RWPE2 (cell line): ENCODE data around the gene MCM8.

Source experiments
- ATAC-seq: fragments of 200-7000 bp; cut with Tn5 transposase; 3 replicates; pipeline ENCODE4 v1.9.1; 2021; ENCODE audit warnings: low read depth
- DNase-seq: peaks from one replicate; pipeline ENCODE4 v3.0.0-alpha.2; 2020; ENCODE audit warnings: low spot score
- H3K27ac ChIP-seq: fragments of 450-650 bp; 2 replicates; pipeline ENCODE4 v1.5.1; 2017; ENCODE audit warnings: mild to moderate bottlenecking; ENCODE audit not compliant: poor library complexity, severe bottlenecking
- H3K27me3 ChIP-seq: fragments of 250-450 bp; sonication (Bioruptor Pico); 2 replicates; pipeline ENCODE4 v1.5.1; 2021; ENCODE audit warnings: mild to moderate bottlenecking, moderate library complexity; ENCODE audit not compliant: insufficient read depth, poor library complexity, severe bottlenecking
- H3K36me3 ChIP-seq: fragments of 250-450 bp; sonication (Bioruptor Pico); 2 replicates; pipeline ENCODE4 v1.5.1; 2020; ENCODE audit warnings: low read depth, mild to moderate bottlenecking, moderate library complexity
- H3K4me1 ChIP-seq: fragments of 250-450 bp; sonication (Bioruptor Pico); 2 replicates; pipeline ENCODE4 v1.5.1; 2021; ENCODE audit warnings: mild to moderate bottlenecking, moderate library complexity; ENCODE audit not compliant: insufficient read depth, poor library complexity, severe bottlenecking
- H3K4me3 ChIP-seq: fragments of 250-450 bp; sonication (Bioruptor Pico); 2 replicates; pipeline ENCODE4 v1.5.1; 2021; ENCODE audit warnings: mild to moderate bottlenecking, moderate library complexity; ENCODE audit not compliant: severe bottlenecking
- H3K9me3 ChIP-seq: fragments of 250-450 bp; sonication (Bioruptor Pico); 2 replicates; pipeline ENCODE4 v1.5.1; 2021; ENCODE audit warnings: mild to moderate bottlenecking, moderate library complexity; ENCODE audit not compliant: severe bottlenecking
- TF ChIP-seq, protein P1 (sequence below): fragments of 450-650 bp; IDR thresholded peaks from one replicate; pipeline ENCODE4 v1.5.1; 2017; ENCODE audit warnings: mild to moderate bottlenecking, moderate library complexity; ENCODE audit not compliant: poor library complexity, severe bottlenecking

Gene MCM8

DNA sequence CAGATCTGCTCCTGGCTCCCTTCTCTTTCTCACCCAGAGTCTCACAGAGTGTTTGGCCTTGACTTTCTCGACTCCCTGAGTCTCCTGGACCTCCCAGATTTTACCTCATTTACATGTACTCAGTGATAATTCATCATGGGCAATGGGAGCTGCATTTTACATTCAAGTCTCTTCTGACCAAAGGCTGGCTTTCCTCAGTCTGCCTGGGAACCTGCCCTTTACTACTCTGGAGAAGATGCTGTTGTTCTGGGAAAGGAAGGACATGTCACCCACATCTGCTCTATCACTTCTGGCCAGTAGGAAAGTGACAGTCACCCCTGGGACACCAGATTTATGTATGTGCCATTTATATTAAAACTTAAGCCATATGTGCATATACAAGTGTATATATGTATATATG, 96.0 kb downstream of the MCM8 start:
- Histone ChIP-seq H3K36me3 (no peaks in the 10 kb centered on the region), H3K4me1 (no peaks in the 10 kb centered on the region), H3K9me3 (no peaks in the 10 kb centered on the region), H3K4me3 (no peak overlapping the region), H3K27me3 (no peaks in the 10 kb centered on the region), H3K27ac (no peak overlapping the region)
- ATAC-seq = no peak
- TF ChIP-seq, protein P1, sequence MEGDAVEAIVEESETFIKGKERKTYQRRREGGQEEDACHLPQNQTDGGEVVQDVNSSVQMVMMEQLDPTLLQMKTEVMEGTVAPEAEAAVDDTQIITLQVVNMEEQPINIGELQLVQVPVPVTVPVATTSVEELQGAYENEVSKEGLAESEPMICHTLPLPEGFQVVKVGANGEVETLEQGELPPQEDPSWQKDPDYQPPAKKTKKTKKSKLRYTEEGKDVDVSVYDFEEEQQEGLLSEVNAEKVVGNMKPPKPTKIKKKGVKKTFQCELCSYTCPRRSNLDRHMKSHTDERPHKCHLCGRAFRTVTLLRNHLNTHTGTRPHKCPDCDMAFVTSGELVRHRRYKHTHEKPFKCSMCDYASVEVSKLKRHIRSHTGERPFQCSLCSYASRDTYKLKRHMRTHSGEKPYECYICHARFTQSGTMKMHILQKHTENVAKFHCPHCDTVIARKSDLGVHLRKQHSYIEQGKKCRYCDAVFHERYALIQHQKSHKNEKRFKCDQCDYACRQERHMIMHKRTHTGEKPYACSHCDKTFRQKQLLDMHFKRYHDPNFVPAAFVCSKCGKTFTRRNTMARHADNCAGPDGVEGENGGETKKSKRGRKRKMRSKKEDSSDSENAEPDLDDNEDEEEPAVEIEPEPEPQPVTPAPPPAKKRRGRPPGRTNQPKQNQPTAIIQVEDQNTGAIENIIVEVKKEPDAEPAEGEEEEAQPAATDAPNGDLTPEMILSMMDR = no peak
- DNase-seq = no peak

DNA sequence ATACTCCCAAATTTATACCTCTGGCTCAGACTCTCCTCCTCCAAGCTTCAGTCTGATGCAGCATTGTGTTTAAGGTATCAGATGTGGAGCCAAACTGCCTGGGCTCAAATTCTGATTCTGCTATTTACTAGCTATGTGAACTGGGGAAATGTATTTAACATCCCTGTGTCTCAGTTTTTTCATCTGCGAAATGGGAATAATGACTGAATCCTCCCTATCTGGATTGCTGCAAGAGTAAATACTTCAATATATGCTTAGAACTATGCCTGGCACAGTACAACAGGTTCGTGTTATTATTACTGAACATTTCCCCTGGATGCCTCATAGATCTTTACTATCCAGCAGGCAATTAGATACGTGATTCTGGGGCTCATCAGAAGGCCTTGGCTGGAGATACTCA, 97.9 kb downstream of the MCM8 start:
- Histone ChIP-seq H3K36me3 (no peaks in the 10 kb centered on the region), H3K9me3 (no peaks in the 10 kb centered on the region), H3K4me1 (peaks cover 2% of the 10 kb centered on the region), H3K27me3 (no peaks in the 10 kb centered on the region), H3K4me3 (no peak overlapping the region), H3K27ac (no peak overlapping the region)
- ATAC-seq = no peak
- TF ChIP-seq, protein P1 = no peak
- no peak for DNase-seq
